Inflammatory macrophage treated with lipopolysaccharide for 1 hour (primary cell): ENCODE results near the gene GALNT16.

Experiments
- DNase-seq, 2 donors: peaks; one replicate each; pipeline ENCODE4 v3.0.0-alpha.2; 2020 to 2022

GALNT16 gene

GRCh38 chr14:69344171-69344570 lies 84.2 kb downstream of the GALNT16 start:
- no peak for DNase-seq

- no peak for DNase-seq
Measured at GRCh38 chr14:69345402-69345801, 85.4 kb downstream of the GALNT16 start.

GRCh38 chr14:69346710-69347109 lies 86.8 kb downstream of the GALNT16 start:
- DNase-seq = peak; percentile 2 to 34

- DNase-seq = no peak
Measured at GRCh38 chr14:69349091-69349777, 89.3 kb downstream of the GALNT16 start.

GRCh38 chr14:69350892-69351291 lies 90.9 kb downstream of the GALNT16 start:
- no peak for DNase-seq

- DNase-seq = peak; percentile 14 to 38
Measured at GRCh38 chr14:69351385-69351784, 91.4 kb downstream of the GALNT16 start.

GRCh38 chr14:69351911-69352310 lies 92.0 kb downstream of the GALNT16 start:
- no peak for DNase-seq

- no peak for DNase-seq
Measured at GRCh38 chr14:69353168-69353567, 93.2 kb downstream of the GALNT16 start.

GRCh38 chr14:69354383-69355153 lies 94.6 kb downstream of the GALNT16 start:
- peak in 1 of 2 donors; percentile 2 for DNase-seq

GRCh38 chr14:69355154-69355597 lies 95.2 kb downstream of the GALNT16 start:
- DNase-seq = no peak

- no peak for DNase-seq
Measured at GRCh38 chr14:69355607-69356281, 95.8 kb downstream of the GALNT16 start.

- DNase-seq = no peak
Measured at GRCh38 chr14:69356903-69357543, 97.1 kb downstream of the GALNT16 start.

GRCh38 chr14:69357544-69358200 lies 97.7 kb downstream of the GALNT16 start:
- DNase-seq = no peak

- no peak for DNase-seq
Measured at GRCh38 chr14:69358233-69358963, 98.4 kb downstream of the GALNT16 start.

- no peak for DNase-seq
Measured at GRCh38 chr14:69358966-69359365, 99.0 kb downstream of the GALNT16 start.

GRCh38 chr14:69360438-69361108 lies 100.6 kb downstream of the GALNT16 start:
- no peak for DNase-seq

GRCh38 chr14:69363055-69363454 lies 103.1 kb downstream of the GALNT16 start:
- no peak for DNase-seq

GRCh38 chr14:69363964-69364363 lies 104.0 kb downstream of the GALNT16 start:
- no peak for DNase-seq

- DNase-seq = no peak
Measured at GRCh38 chr14:69364378-69364777, 104.4 kb downstream of the GALNT16 start.

- DNase-seq = no peak
Measured at GRCh38 chr14:69366069-69366468, 106.1 kb downstream of the GALNT16 start.

GRCh38 chr14:69366761-69367160 lies 106.8 kb downstream of the GALNT16 start:
- DNase-seq = no peak
